HepG2 (cell line): Measurements from ENCODE around the gene RAB18. TPM values are rescaled to one million over a fixed set of nuclear protein-coding genes. Genes with fewer than 3 reads are reported as not detected.
A peak's percentile ranks its signal among the peaks of the same experiment; 100 is the strongest.

ENCODE experiments used
- ATAC-seq: fragments of 200-7000 bp; cut with Tn5 transposase; 3 replicates; pipeline ENCODE4 v1.9.1; 2020; ENCODE audit warnings: mild to moderate bottlenecking, moderate library complexity
- BruUV-seq: library from RNA; stranded (reverse); fragments of 400-500 nt; replicated peaks from 2 replicates; lab custom pipeline; 2021; lab: Mats Ljungman, UMichigan
- CTCF ChIA-PET: fragments of 300-600 bp; formaldehyde crosslinking; extraction: SDS; loops from one replicate; lab custom pipeline; 2021; ENCODE audit warnings: low total read pairs, inconsistent platforms, low intra/inter-chr PET ratio; lab: Yijun Ruan, JAX
- POLR2A ChIA-PET: fragments of 350-600 bp; sonication (Branson Sonifier 250); formaldehyde crosslinking; loops from one replicate; lab custom pipeline; 2020; ENCODE audit warnings: antibody characterized with exemption, inconsistent platforms; lab: Yijun Ruan, JAX
- DNase-seq: peaks from one replicate; pipeline ENCODE4 v3.0.0-alpha.2; 2015; ENCODE audit warnings: low spot score
- FAIRE-seq: peaks from 3 replicates; lab custom pipeline; 2011; peaks lifted over from hg19 to GRCh38; lab: Jason Lieb, UNC
- H2AFZ ChIP-seq: one replicate; pipeline ENCODE4 v1.6.1; 2011; ENCODE audit warnings: low read length, inconsistent platforms
- H3K27ac ChIP-seq: fragments of 300-600 bp; 3 replicates; pipeline ENCODE4 v1.8.0; 2011; ENCODE audit warnings: mixed run types, mild to moderate bottlenecking, mixed read lengths, low read length, inconsistent platforms; ENCODE audit not compliant: insufficient read depth; ENCODE audit errors: extremely low read length
- H3K27me3 ChIP-seq, 2 experiments: fragments of 200-600 bp in 1 of 2; 2 replicates in 1 of 2; 3 replicates in 1 of 2; pipeline versions ENCODE4 v1.6.0 to v1.8.0; 2011; ENCODE audit warnings: low read length in 2 of 2, mild to moderate bottlenecking in 2 of 2, moderate library complexity in 2 of 2, inconsistent platforms in 1 of 2; ENCODE audit not compliant: insufficient read depth in 2 of 2, control insufficient read depth in 1 of 2
- H3K36me3 ChIP-seq, 2 experiments: fragments of 200-600 bp in 1 of 2; replicated peaks in 1 of 2; 2 replicates in 1 of 2; 3 replicates in 1 of 2; pipeline versions ENCODE4 v1.5.1 to v1.8.0; 2011; ENCODE audit warnings: low read length in 2 of 2, inconsistent platforms in 1 of 2; ENCODE audit not compliant: insufficient read depth in 2 of 2, control insufficient read depth in 1 of 2
- H3K4me1 ChIP-seq: 2 replicates; pipeline ENCODE4 v1.5.1; 2012; ENCODE audit warnings: low read length, inconsistent platforms; ENCODE audit not compliant: insufficient read depth
- H3K4me2 ChIP-seq: 2 replicates; pipeline ENCODE4 v1.6.0; 2011; ENCODE audit warnings: low read depth, low read length, inconsistent platforms
- H3K4me3 ChIP-seq, 3 experiments: fragments of 200-600 bp in 1 of 3; sonication (generic), shearing (Covaris generic) in 1 of 3; replicated peaks in 1 of 3; 2 replicates each; pipeline ENCODE4 v1.5.1; 2011 to 2016; ENCODE audit warnings: low read length in 3 of 3, inconsistent platforms in 2 of 3, low read depth in 2 of 3, mild to moderate bottlenecking in 2 of 3, control low read depth in 1 of 3, mixed read lengths in 1 of 3; ENCODE audit not compliant: insufficient read depth in 1 of 3
- H3K79me2 ChIP-seq: one replicate; pipeline ENCODE4 v1.6.1; 2011; ENCODE audit warnings: low read length, inconsistent platforms; ENCODE audit not compliant: insufficient read depth
- H3K9ac ChIP-seq: 2 replicates; pipeline ENCODE4 v1.6.0; 2011; ENCODE audit warnings: mild to moderate bottlenecking, low read depth, low read length, inconsistent platforms; ENCODE audit not compliant: insufficient read depth
- H3K9me3 ChIP-seq: 2 replicates; pipeline ENCODE4 v1.5.1; 2012; ENCODE audit warnings: mild to moderate bottlenecking, low read length
- H4K20me1 ChIP-seq: 2 replicates; pipeline ENCODE4 v1.6.0; 2011; ENCODE audit warnings: inconsistent platforms, mild to moderate bottlenecking, low read length, moderate library complexity; ENCODE audit not compliant: insufficient read depth
- BCLAF1 ChIP-seq: fragments of 450-650 bp; IDR thresholded peaks from 2 replicates; pipeline ENCODE4 v1.6.1; 2017; ENCODE audit warnings: mild to moderate bottlenecking
- GZF1 ChIP-seq: sonication (generic); formaldehyde crosslinking; IDR thresholded peaks from 2 replicates; pipeline ENCODE4 v1.5.1; 2020; ENCODE audit warnings: mild to moderate bottlenecking, missing genetic modification reagents
- HOXA9 ChIP-seq: sonication (generic); formaldehyde crosslinking; IDR thresholded peaks from 2 replicates; pipeline ENCODE4 v1.8.1; 2022; ENCODE audit warnings: missing genetic modification reagents, mild to moderate bottlenecking, moderate library complexity, borderline replicate concordance
- MYPOP ChIP-seq: sonication (generic); formaldehyde crosslinking; IDR thresholded peaks from 2 replicates; pipeline ENCODE4 v1.8.1; 2023; ENCODE audit warnings: mild to moderate bottlenecking, moderate library complexity, missing genetic modification reagents
- PCBP1 ChIP-seq: fragments of 200-400 bp; formaldehyde crosslinking; IDR thresholded peaks from 2 replicates; pipeline ENCODE4 v1.6.1; 2017; ENCODE audit warnings: mild to moderate bottlenecking, low read depth, low read length, borderline replicate concordance
- SRSF9 ChIP-seq: fragments of 200-400 bp; formaldehyde crosslinking; IDR thresholded peaks from 2 replicates; pipeline ENCODE4 v1.6.1; 2018; ENCODE audit warnings: borderline replicate concordance, mild to moderate bottlenecking, low read depth, low read length; ENCODE audit not compliant: insufficient read depth, poor library complexity, severe bottlenecking
- TBP ChIP-seq: sonication (generic); formaldehyde crosslinking; IDR thresholded peaks from 2 replicates; pipeline ENCODE4 v1.5.0; 2020; ENCODE audit warnings: missing genetic modification reagents
- TP53 ChIP-seq: sonication (generic); formaldehyde crosslinking; conservative IDR thresholded peaks from 2 replicates; pipeline ENCODE4 v1.4.0; 2020; ENCODE audit warnings: missing genetic modification reagents
- ZBTB21 ChIP-seq: sonication (generic); formaldehyde crosslinking; IDR thresholded peaks from 2 replicates; pipeline ENCODE4 v1.4.0; 2020; ENCODE audit warnings: missing genetic modification reagents
- ZKSCAN8 ChIP-seq: IDR thresholded peaks from 2 replicates; pipeline ENCODE4 v1.6.1; 2016; ENCODE audit warnings: borderline replicate concordance, missing genetic modification reagents, missing compliant biosample characterization
- WGBS: methylation state at CpG from one replicate; pipeline ENCODE4 v1.1.6; 2017; ENCODE audit warnings: low lambda C conversion rate; 5-methylcytosine and 5-hydroxymethylcytosine counted together
- in situ Hi-C: cut with HindIII; loops from 2 replicates; pipeline ENCODE4 v1.10.0; 2017; ENCODE audit warnings: low pct_unique_long_range_greater_than_20kb; ENCODE audit not compliant: extremely low pct_ligation_motif_present
- intact Hi-C: fragments of 100-400 bp; cut with micrococcal nuclease; formaldehyde crosslinking; loops from one replicate; pipeline ENCODE4 v1.10.0; 2022; ENCODE audit not compliant: unreplicated experiment
- polyA plus RNA-seq, 8 experiments: library from polyadenylated mRNA; depleted of rRNA in 3 of 8; stranded (reverse) in 7 of 8; unstranded in 1 of 8; fragments of >200 nt; fragmentation: Illumina TruSeq in 4 of 8; extraction: Trizol in 4 of 8; gene quantifications; 2 replicates each; pipeline versions ENCODE4 v1.2.1 to v1.2.3, GENCODE V29; 2011 to 2016; ENCODE audit warnings: low read depth in 4 of 8, missing spikeins in 1 of 8, mixed read lengths in 1 of 8; ENCODE audit not compliant: insufficient read depth in 1 of 8
- total RNA-seq, 5 experiments: library from RNA; depleted of rRNA; stranded (reverse); fragments of >200 nt; fragmentation: Illumina TruSeq; extraction: Trizol; gene quantifications; 2 replicates each; pipeline ENCODE4 v1.2.3, GENCODE V29; 2016; ENCODE audit warnings: low read depth in 1 of 5

Gene RAB18
- total and polyA plus RNA-seq, 2 of the 13 experiments (the other 11 are each of a cell fraction or from before 2014, with no cell fraction given), result 22.3 to 69.1 TPM

- Histone ChIP-seq H3K27me3 (no peaks in the 10 kb centered on the region), H3K36me3 (peaks cover under 1 to 1% of the 10 kb centered on the region in 2 experiments; a peak in 2 of 5 replicates), H3K9ac (peak overlapping the region; percentile 19; the same call in 1 of the 2 replicates), H3K79me2 (peaks cover 51% of the 10 kb centered on the region), H3K4me1 (peaks cover 27% of the 10 kb centered on the region), H4K20me1 (peaks cover 13% of the 10 kb centered on the region; the same call in 1 of the 2 replicates), H3K4me3 (peak overlapping the region in 1 of 3 experiments; percentile 97; a peak in 1 of 6 replicates), H2AFZ (no peak overlapping the region), H3K4me2 (peak overlapping the region; percentile 88), H3K27ac (no peak overlapping the region), H3K9me3 (no peaks in the 10 kb centered on the region)
- no peak for ATAC-seq
- in situ Hi-C loops, result no loop called here
- ChIA-PET CTCF (no interaction called here), POLR2A (no interaction called here)
- BruUV-seq, result no TSS peak
- intact Hi-C loops, result loop anchor here (10.0 kb wide), 1 partner anchor 261 kb away; the partner anchor contains the start of gene ACBD5
- no peak for TF ChIP-seq MYPOP (CRISPR knock-in tag)
- TF ChIP-seq ZBTB21, result no peak
- no peak for TF ChIP-seq HOXA9 (CRISPR knock-in tag)
- TF ChIP-seq TBP, result no peak
- TF ChIP-seq GZF1 (CRISPR knock-in tag), result no peak
- TF ChIP-seq ZKSCAN8 (CRISPR knock-in tag), result no peak
- no peak for TF ChIP-seq SRSF9
- no peak for TF ChIP-seq PCBP1
- no peak for TF ChIP-seq TP53 (CRISPR knock-in tag)
- TF ChIP-seq BCLAF1, result no peak
- no peak for DNase-seq
- WGBS, result 70% methylated on average over 4 of the region's 4 CpGs
- FAIRE-seq, result no peak
Measured at GRCh38 chr10:27506280-27506679, 2.2 kb downstream of the RAB18 start.
